Fibroblast of pulmonary artery (primary cell): ENCODE measurements around the gene SOD2.
"Not testable (repeated sequence)": the region's sequence is repeated elsewhere in the genome, so short reads cannot be mapped to it uniquely, and the experiment has no call there.

ENCODE experiments used
- DNase-seq: peaks from one replicate; pipeline ENCODE4 v3.0.0-alpha.2; 2010; ENCODE audit warnings: low read depth
- H3K4me3 ChIP-seq: replicated peaks from 2 replicates; pipeline ENCODE4 v1.5.1; 2011; ENCODE audit warnings: low read depth, mild to moderate bottlenecking, control low read depth, low read length, moderate library complexity
- TF ChIP-seq, protein P1 (sequence below): IDR thresholded peaks from 2 replicates; pipeline ENCODE4 v1.5.1; 2011; ENCODE audit warnings: mild to moderate bottlenecking, control low read depth, low read length, inconsistent platforms; ENCODE audit errors: missing control alignments

Gene SOD2

DNA sequence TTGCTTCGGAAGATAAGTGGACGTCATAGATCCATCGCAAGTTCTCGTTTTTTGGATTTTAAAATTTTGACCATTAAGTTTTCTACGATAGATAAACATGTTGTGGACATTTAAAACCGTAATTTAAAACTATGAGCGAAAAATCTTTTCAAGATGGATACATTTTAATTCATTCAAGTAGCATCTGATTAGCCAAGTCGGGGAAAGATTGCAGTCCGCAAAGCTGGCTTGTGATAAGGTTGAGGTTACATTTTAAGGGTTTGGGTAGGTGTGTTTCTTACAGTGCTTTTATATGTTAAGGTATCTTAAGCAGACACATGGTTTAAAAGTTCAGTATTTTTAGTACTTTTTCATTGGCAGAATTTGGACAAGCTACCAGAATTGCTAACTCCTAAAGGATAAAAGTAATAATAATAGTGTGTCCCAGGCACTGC, 35.5 kb upstream of the SOD2 start:
- TF ChIP-seq, protein P1, sequence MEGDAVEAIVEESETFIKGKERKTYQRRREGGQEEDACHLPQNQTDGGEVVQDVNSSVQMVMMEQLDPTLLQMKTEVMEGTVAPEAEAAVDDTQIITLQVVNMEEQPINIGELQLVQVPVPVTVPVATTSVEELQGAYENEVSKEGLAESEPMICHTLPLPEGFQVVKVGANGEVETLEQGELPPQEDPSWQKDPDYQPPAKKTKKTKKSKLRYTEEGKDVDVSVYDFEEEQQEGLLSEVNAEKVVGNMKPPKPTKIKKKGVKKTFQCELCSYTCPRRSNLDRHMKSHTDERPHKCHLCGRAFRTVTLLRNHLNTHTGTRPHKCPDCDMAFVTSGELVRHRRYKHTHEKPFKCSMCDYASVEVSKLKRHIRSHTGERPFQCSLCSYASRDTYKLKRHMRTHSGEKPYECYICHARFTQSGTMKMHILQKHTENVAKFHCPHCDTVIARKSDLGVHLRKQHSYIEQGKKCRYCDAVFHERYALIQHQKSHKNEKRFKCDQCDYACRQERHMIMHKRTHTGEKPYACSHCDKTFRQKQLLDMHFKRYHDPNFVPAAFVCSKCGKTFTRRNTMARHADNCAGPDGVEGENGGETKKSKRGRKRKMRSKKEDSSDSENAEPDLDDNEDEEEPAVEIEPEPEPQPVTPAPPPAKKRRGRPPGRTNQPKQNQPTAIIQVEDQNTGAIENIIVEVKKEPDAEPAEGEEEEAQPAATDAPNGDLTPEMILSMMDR = no peak
- peak overlapping the region; percentile 92 for H3K4me3 ChIP-seq
- DNase-seq = no peak

DNA sequence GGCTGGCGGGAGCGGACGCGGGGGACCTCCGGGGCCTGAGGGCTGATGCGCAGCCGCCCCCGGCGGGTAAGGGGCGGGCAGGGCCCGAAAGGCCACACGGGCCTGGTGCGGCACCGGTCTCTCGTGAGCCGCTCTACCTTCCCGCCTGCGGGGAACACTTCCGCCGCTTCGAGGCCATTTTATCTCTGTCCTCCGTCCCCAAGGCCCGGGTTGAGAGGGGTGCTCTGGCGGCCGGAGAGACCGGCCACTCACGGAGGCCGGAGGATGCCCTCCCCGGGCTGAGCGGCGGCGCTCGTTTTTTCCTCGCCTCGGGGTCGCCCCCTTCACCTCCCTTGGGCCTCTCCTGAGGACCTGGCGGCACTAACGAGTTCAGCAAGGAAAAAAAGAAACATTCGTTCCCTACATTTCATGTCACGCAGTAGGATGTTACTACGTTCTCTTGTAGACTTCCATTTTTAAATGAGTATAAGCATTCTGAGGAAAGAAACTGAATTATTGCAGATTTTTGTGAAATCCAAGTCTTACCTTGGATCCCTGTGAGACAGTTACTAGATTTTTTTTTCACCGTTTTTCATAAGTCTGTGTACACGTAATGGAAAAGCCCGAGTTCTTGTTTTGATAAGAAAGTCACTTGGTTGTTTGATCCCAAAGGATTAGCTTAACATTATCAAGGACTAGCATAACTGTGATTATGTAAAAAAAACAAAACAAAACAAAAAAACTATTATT, 34.8 kb upstream of the SOD2 start:
- DNase-seq = peak; percentile 35
- peak overlapping the region; percentile 92 for H3K4me3 ChIP-seq
- TF ChIP-seq, protein P1 = no peak

DNA sequence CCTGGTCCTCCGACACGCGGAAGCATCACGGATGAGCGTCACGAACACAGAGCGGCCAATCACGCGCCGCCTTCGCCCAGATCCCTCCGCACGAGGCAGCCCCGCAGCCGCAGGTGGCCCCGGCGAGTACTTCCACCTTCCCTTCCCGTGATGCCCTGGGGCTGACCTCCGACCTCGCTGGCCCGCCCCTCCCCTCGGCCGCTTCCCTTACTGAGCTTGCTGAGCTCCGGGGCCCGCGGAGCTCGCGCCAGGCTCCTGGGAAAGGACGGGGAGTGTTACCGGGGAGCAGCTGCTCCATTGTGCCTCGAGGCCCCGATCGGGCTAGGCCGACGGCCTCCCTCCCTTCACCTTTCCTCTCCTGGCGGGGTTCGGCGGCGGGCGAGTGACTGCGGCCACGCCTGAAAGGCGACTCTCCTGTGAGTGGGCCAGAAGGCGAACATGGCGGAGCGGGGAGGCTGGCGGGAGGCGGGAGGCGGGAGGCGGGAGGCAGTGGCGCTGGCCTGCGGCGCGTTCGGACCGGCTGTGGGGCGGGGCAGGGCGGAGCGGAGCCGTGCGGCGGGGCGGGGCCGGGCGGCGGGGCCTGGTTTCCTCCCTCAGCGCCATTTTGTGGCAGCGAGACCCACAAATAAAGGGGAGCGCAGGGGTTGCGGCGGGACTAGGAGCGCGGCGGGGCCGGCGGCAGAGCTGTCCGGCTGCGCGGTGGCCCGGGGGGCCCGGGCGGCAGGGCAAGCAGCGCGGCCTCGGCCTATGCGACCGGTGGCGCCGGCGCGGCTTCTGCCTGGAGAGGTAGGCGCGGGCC, 34.1 kb upstream of the SOD2 start, which contains the start of gene WTAP:
Gene WTAP, plus strand, starts transcription at position 589 of the 799 bp plus-strand sequence. CDS start 8,760 bp downstream, outside the sequence.
- TF ChIP-seq, protein P1 = no peak
- peak within 1 kb of the TSS; percentile 92 for H3K4me3 ChIP-seq
- DNase-seq = peak; percentile 95

DNA sequence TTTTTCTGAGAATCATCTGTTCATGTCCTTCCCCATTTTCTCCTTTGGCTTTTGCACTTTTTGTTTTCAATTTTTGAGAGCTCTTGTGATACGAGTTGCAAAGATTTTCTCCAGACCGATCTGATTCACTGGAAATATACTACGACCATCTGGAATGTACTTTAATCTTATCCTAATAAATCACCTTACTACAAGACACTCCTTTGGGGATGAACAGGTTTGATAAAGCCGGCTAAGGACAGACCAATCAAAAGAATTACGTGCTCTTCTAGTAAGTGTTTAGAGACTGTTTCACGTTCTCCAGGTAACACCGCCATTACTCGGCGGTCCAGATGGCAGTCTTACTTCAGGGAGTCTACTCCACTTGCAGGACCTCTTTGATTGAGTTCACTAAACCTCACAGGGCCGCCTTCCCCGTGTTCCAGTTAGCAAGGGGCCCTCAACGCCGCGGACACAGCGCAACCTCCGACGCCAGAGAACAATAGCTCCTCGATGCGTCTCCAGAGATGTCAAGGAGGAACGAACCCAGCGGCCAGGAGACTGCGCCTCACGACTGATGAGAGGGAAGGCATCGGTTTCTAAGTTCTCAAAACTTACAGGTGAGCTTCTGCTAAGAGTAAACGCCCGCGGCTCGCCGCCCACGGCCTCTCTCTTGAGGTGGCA, 33.3 kb upstream of the SOD2 start:
- peak overlapping the region; percentile 92 for H3K4me3 ChIP-seq
- DNase-seq = no peak
- TF ChIP-seq, protein P1 = no peak

DNA sequence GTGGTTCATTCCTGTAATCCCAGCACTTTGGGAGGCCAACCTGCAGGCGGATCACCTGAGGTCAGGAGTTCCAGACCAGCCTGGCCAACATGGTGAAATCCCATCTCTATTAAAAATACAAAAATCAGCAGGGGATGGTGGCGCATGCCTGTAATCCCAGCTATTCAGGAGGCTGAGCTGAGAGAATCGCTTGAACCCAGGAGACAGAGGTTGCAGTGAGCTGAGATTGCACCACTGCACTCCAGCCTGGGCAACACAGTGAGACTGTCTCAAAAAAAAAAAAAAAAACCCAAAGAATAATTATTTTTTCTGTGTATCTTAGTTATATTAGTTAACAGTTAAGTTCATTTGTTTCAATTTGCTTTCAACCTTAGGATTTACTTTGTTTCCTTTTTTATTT, 32.2 kb upstream of the SOD2 start:
- H3K4me3 ChIP-seq, DNase-seq: not testable (repeated sequence)

DNA sequence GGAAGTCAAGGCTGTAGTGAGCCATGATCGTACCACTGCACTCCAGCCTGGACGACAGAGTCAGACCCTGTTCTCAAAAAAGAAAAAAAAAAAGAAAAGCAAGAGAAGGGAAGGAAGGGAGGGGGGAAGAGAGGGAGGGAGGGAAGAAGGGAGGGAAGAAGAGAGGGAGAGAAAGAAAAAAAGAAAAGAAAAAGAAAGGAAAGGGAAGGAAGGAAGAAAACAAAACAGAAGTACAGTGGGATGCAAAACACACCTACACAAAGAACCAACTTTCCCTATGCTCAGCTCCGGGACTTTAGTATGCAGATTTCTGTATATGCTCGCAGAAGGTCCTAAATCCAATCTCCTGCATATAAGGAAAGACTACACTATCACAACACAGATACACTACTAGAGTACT, 31.7 kb upstream of the SOD2 start:
- no peak overlapping the region for H3K4me3 ChIP-seq
- TF ChIP-seq, protein P1 = no peak
- DNase-seq = no peak

DNA sequence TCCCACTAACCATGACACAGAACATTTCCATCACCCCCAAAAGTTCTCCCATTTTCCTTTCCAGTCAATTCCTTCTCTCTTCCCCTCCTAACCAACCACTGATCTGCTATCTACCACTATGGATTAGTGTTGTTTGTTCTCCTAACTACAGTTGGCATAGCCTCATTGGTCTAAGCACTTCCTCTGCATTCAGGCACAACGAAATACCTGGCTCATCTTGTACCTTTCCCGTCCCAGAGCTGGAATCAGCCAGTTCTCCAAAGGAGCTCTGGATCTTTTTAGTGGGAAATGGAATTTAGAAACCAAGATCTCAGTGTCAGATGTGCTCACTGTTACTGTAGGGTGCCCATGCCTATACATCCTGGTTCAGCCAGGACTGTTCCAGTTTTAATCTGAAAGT, 30.2 kb upstream of the SOD2 start:
- H3K4me3 ChIP-seq = no peak overlapping the region
- DNase-seq = no peak
- TF ChIP-seq, protein P1 = no peak
